CD4-positive, alpha-beta memory T cell (primary cell): ENCODE measurements around the gene CRISPLD2. TPM values are rescaled to one million over a fixed set of nuclear protein-coding genes. Genes with fewer than 3 reads are reported as not detected.

ENCODE experiments used
- CTCF ChIA-PET: fragments of 350-600 bp; sonication (Branson Sonifier 250); formaldehyde crosslinking; loops from one replicate; lab custom pipeline; 2021; ENCODE audit warnings: inconsistent platforms; ENCODE audit not compliant: partially characterized antibody; lab: Charles Lee
- POLR2A ChIA-PET: fragments of 350-600 bp; sonication (Branson Sonifier 250); formaldehyde crosslinking; loops from one replicate; lab custom pipeline; 2021; ENCODE audit not compliant: partially characterized antibody; lab: Charles Lee
- DNase-seq, 5 donors: peaks; one replicate each; pipeline versions ENCODE4 v3.0.0 to v3.0.0-alpha.2; 2020 to 2022; ENCODE audit warnings: mixed read lengths in 1 of 5
- H3K27ac ChIP-seq: one replicate; pipeline ENCODE4 v1.7.0; 2013; ENCODE audit warnings: low read depth, low read length
- H3K27me3 ChIP-seq: 2 replicates; pipeline ENCODE4 v1.7.0; 2013; ENCODE audit warnings: mild to moderate bottlenecking, low read length, moderate library complexity; ENCODE audit not compliant: insufficient read depth
- H3K36me3 ChIP-seq: 2 replicates; pipeline ENCODE4 v1.7.0; 2013; ENCODE audit warnings: mild to moderate bottlenecking, low read length, moderate library complexity; ENCODE audit not compliant: insufficient read depth
- H3K4me1 ChIP-seq: 2 replicates; pipeline ENCODE4 v1.7.0; 2013; ENCODE audit warnings: mild to moderate bottlenecking, low read length, moderate library complexity; ENCODE audit not compliant: insufficient read depth
- H3K4me3 ChIP-seq, 2 donors: one replicate each; pipeline ENCODE4 v1.7.0; 2013; ENCODE audit warnings: low read length in 2 of 2, mild to moderate bottlenecking in 1 of 2
- H3K9me3 ChIP-seq, 2 donors: one replicate each; pipeline ENCODE4 v1.7.0; 2013; ENCODE audit warnings: low read length in 2 of 2, control low read depth in 1 of 2; ENCODE audit not compliant: control insufficient read depth in 1 of 2
- H3K27ac Mint-ChIP-seq, 7 donors: one replicate each; pipeline ENCODE4 v1.8.0; 2020 to 2021; ENCODE audit warnings: mixed read lengths in 7 of 7, mild to moderate bottlenecking in 6 of 7, inconsistent platforms in 3 of 7, moderate library complexity in 3 of 7
- H3K27me3 Mint-ChIP-seq, 2 donors: one replicate each; pipeline ENCODE4 v1.8.0; 2020 to 2021; ENCODE audit warnings: mixed read lengths in 2 of 2
- H3K36me3 Mint-ChIP-seq, 2 donors: one replicate each; pipeline ENCODE4 v1.8.0; 2020 to 2021; ENCODE audit warnings: mixed read lengths in 2 of 2, inconsistent platforms in 1 of 2, mild to moderate bottlenecking in 1 of 2
- H3K4me1 Mint-ChIP-seq, 4 donors: one replicate each; pipeline ENCODE4 v1.8.0; 2020 to 2021; ENCODE audit warnings: mixed read lengths in 4 of 4, mild to moderate bottlenecking in 1 of 4
- H3K4me3 Mint-ChIP-seq, 8 donors: one replicate each; pipeline ENCODE4 v1.8.0; 2020 to 2021; ENCODE audit warnings: mixed read lengths in 8 of 8, mild to moderate bottlenecking in 7 of 8, moderate library complexity in 6 of 8, inconsistent platforms in 3 of 8
- H3K9me3 Mint-ChIP-seq, 8 donors: one replicate each; pipeline ENCODE4 v1.8.0; 2020 to 2021; ENCODE audit warnings: mixed read lengths in 8 of 8, mild to moderate bottlenecking in 5 of 8, inconsistent platforms in 3 of 8, moderate library complexity in 1 of 8
- intact Hi-C: fragments of 100-400 bp; cut with micrococcal nuclease; formaldehyde crosslinking; loops from one replicate; pipeline ENCODE4 v1.15.1; 2023
- polyA plus RNA-seq, 2 donors: library from polyadenylated mRNA; unstranded; fragments of 300-500 nt; fragmentation: Illumina TruSeq; gene quantifications; one replicate each; pipeline ENCODE4 v1.2.3, GENCODE V29; 2021
- total RNA-seq, 2 experiments: library from RNA; stranded (reverse); gene quantifications; one replicate each; pipeline ENCODE4 v1.2.3, GENCODE V29; 2021

Gene CRISPLD2
- total and polyA plus RNA-seq, 4 experiments from 2014 or later: 0.32 to 2.5 (median 0.95) TPM

GRCh38 chr16:84780063-84780462 lies 39.7 kb upstream of the CRISPLD2 start:
- no peak overlapping the region for H3K4me3 Mint-ChIP-seq
- peak overlapping the region in 2 of 7 donors; percentile 25 to 37 for H3K27ac Mint-ChIP-seq
- H3K36me3 Mint-ChIP-seq: peaks cover 45 to 57% of the 10 kb centered on the region in 2 donors
- Histone ChIP-seq H3K27me3 (no peaks in the 10 kb centered on the region), H3K36me3 (peaks cover 48% of the 10 kb centered on the region), H3K4me1 (no peaks in the 10 kb centered on the region), H3K9me3 (no peaks in the 10 kb centered on the region), H3K4me3 (no peak overlapping the region), H3K27ac (no peak overlapping the region)
- peaks cover 0 to 4% (median 2%) of the 10 kb centered on the region in 4 donors for H3K4me1 Mint-ChIP-seq
- no peaks in the 10 kb centered on the region for H3K27me3 Mint-ChIP-seq
- no peak for DNase-seq
- ChIA-PET CTCF (interaction anchor here (1.5 kb wide), 1 partner anchor 14 kb away, joined by 4 read pairs; no protein-coding TSS in a partner anchor), POLR2A (interaction anchor here (0.9 kb wide), 1 partner anchor 26 kb away, joined by 3 read pairs; no protein-coding TSS in a partner anchor)
- intact Hi-C loops: no loop called here
- H3K9me3 Mint-ChIP-seq: no peaks in the 10 kb centered on the region

- intact Hi-C loops: no loop called here
- no peaks in the 10 kb centered on the region for H3K9me3 Mint-ChIP-seq
- H3K4me1 ChIP-seq: no peaks in the 10 kb centered on the region
- no peak overlapping the region for H3K4me3 Mint-ChIP-seq
- ChIA-PET POLR2A (interaction anchor here (0.9 kb wide), 1 partner anchor 26 kb away, joined by 3 read pairs; no protein-coding TSS in a partner anchor), CTCF (interaction anchor here (1.5 kb wide), 1 partner anchor 15 kb away, joined by 4 read pairs; no protein-coding TSS in a partner anchor)
- no peaks in the 10 kb centered on the region for H3K27me3 ChIP-seq
- no peaks in the 10 kb centered on the region for H3K27me3 Mint-ChIP-seq
- peaks cover 41% of the 10 kb centered on the region for H3K36me3 ChIP-seq
- no peak overlapping the region for H3K4me3 ChIP-seq
- no peak for DNase-seq
- H3K36me3 Mint-ChIP-seq: peaks cover 40 to 50% of the 10 kb centered on the region in 2 donors
- H3K27ac Mint-ChIP-seq: peak overlapping the region in 2 of 7 donors; percentile 46 to 50
- H3K27ac ChIP-seq: no peak overlapping the region
- no peaks in the 10 kb centered on the region for H3K9me3 ChIP-seq
- peaks cover 0 to 3% (median under 1%) of the 10 kb centered on the region in 4 donors for H3K4me1 Mint-ChIP-seq
Observed at GRCh38 chr16:84780544-84781376, 39.0 kb upstream of the CRISPLD2 start.

- H3K9me3 ChIP-seq: no peaks in the 10 kb centered on the region
- Mint-ChIP-seq H3K9me3 (no peaks in the 10 kb centered on the region), H3K36me3 (peaks cover 26 to 33% of the 10 kb centered on the region in 2 donors), H3K27me3 (no peaks in the 10 kb centered on the region), H3K4me3 (no peak overlapping the region), H3K27ac (peak overlapping the region in 3 of 7 donors; percentile 5 to 46 (median 25)), H3K4me1 (peaks cover 0 to 3% (median 0%) of the 10 kb centered on the region in 4 donors)
- H3K27ac ChIP-seq: no peak overlapping the region
- CTCF ChIA-PET: no interaction called here
- H3K27me3 ChIP-seq: no peaks in the 10 kb centered on the region
- intact Hi-C loops: no loop called here
- peaks cover 21% of the 10 kb centered on the region for H3K36me3 ChIP-seq
- POLR2A ChIA-PET: no interaction called here
- no peaks in the 10 kb centered on the region for H3K4me1 ChIP-seq
- H3K4me3 ChIP-seq: no peak overlapping the region
- no peak for DNase-seq
Observed at GRCh38 chr16:84782846-84783245, 36.9 kb upstream of the CRISPLD2 start.

- Histone ChIP-seq H3K27me3 (no peaks in the 10 kb centered on the region), H3K9me3 (no peaks in the 10 kb centered on the region), H3K4me3 (no peak overlapping the region), H3K4me1 (no peaks in the 10 kb centered on the region), H3K27ac (no peak overlapping the region), H3K36me3 (no peaks in the 10 kb centered on the region)
- Mint-ChIP-seq H3K36me3 (peaks cover 0 to 3% of the 10 kb centered on the region in 2 donors), H3K9me3 (no peaks in the 10 kb centered on the region), H3K27me3 (no peaks in the 10 kb centered on the region), H3K4me1 (peaks cover 0 to 1% (median 0%) of the 10 kb centered on the region in 4 donors), H3K27ac (no peak overlapping the region), H3K4me3 (no peak overlapping the region)
- intact Hi-C loops: loop anchor here (2.0 kb wide), 1 partner anchor 31 kb away; no protein-coding TSS in a partner anchor
- ChIA-PET CTCF (interaction anchor here (0.6 to 1.9 kb wide), 3 partner anchors 27 to 31 kb away, joined by 3 to 6 read pairs (median 4); no protein-coding TSS in a partner anchor), POLR2A (interaction anchor here (1.5 kb wide), 1 partner anchor 31 kb away, joined by 3 read pairs; no protein-coding TSS in a partner anchor)
- no peak for DNase-seq
Observed at GRCh38 chr16:84785843-84786581, 33.8 kb upstream of the CRISPLD2 start.

- Mint-ChIP-seq H3K27ac (peak overlapping the region in 1 of 7 donors; percentile 78), H3K36me3 (peaks cover 0 to 2% of the 10 kb centered on the region in 2 donors), H3K9me3 (no peaks in the 10 kb centered on the region), H3K27me3 (no peaks in the 10 kb centered on the region), H3K4me1 (peaks cover 0 to 1% (median 0%) of the 10 kb centered on the region in 4 donors), H3K4me3 (no peak overlapping the region)
- no peaks in the 10 kb centered on the region for H3K4me1 ChIP-seq
- H3K36me3 ChIP-seq: no peaks in the 10 kb centered on the region
- H3K27ac ChIP-seq: no peak overlapping the region
- H3K27me3 ChIP-seq: no peaks in the 10 kb centered on the region
- CTCF ChIA-PET: interaction anchor here (0.6 to 1.0 kb wide), 2 partner anchors 32 to 165 kb away, joined by 3 read pairs; no protein-coding TSS in a partner anchor
- no peak for DNase-seq
- no peaks in the 10 kb centered on the region for H3K9me3 ChIP-seq
- H3K4me3 ChIP-seq: no peak overlapping the region
- intact Hi-C loops: no loop called here
- POLR2A ChIA-PET: no interaction called here
Observed at GRCh38 chr16:84786605-84787262, 33.1 kb upstream of the CRISPLD2 start.

- H3K36me3 ChIP-seq: no peaks in the 10 kb centered on the region
- no peaks in the 10 kb centered on the region for H3K9me3 ChIP-seq
- no peaks in the 10 kb centered on the region for H3K4me1 Mint-ChIP-seq
- no peak for DNase-seq
- ChIA-PET POLR2A (no interaction called here), CTCF (interaction anchor here (1.0 to 1.1 kb wide), 2 partner anchors 49 to 165 kb away, joined by 3 read pairs; no protein-coding TSS in a partner anchor)
- H3K4me3 Mint-ChIP-seq: no peak overlapping the region
- H3K4me3 ChIP-seq: no peak overlapping the region
- H3K27ac ChIP-seq: no peak overlapping the region
- intact Hi-C loops: no loop called here
- peaks cover 0 to 2% of the 10 kb centered on the region in 2 donors for H3K36me3 Mint-ChIP-seq
- no peaks in the 10 kb centered on the region for H3K27me3 Mint-ChIP-seq
- H3K27me3 ChIP-seq: no peaks in the 10 kb centered on the region
- no peaks in the 10 kb centered on the region for H3K9me3 Mint-ChIP-seq
- peak overlapping the region in 2 of 7 donors; percentile 12 to 78 for H3K27ac Mint-ChIP-seq
- no peaks in the 10 kb centered on the region for H3K4me1 ChIP-seq
Observed at GRCh38 chr16:84787263-84787622, 32.5 kb upstream of the CRISPLD2 start.
